LoVo (cell line): ENCODE data around the gene VAV1.
"Not testable (repeated sequence)": the region's sequence is repeated elsewhere in the genome, so short reads cannot be mapped to it uniquely, and the experiment has no call there.

ENCODE experiments used
- DNase-seq: peaks from one replicate; pipeline ENCODE4 v3.0.0-alpha.2; 2016; ENCODE audit warnings: low spot score

Gene VAV1

GRCh38 chr19:6737873-6738786 lies 34.4 kb upstream of the VAV1 start:
- DNase-seq, result peak; percentile 83

- no peak for DNase-seq
Observed at GRCh38 chr19:6738787-6739389, 33.6 kb upstream of the VAV1 start.

DNA sequence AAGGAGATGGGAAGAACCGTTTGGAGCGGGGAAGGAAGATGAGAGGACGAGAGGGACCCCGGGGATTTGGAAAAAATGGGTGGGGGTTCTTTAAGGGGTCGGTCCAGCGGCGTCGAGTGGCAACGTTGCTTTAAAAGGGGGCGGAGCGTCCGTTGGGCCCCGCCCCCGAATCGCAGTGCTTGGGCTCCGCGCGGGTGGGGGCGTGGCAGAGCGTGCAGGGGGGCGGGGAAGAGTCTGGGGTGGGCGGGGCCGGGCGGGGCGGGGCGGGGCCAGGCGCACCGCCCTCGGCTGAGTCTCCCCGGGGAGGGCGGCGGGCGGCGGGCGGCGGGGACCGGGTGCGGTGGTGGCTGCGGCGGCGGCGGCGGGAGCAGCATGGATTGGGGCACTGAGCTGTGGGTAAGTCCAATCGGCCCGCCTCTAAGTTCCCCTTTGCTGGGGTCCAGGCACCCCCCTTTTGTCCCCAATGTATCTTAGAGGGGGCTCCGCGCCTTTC lies 33.1 kb upstream of the VAV1 start, which contains the start of gene TRIP10:
Gene TRIP10, plus strand, starts transcription at position 291 of the 493 bp plus-strand sequence. Its CDS starts 82 bp downstream, at position 373.
- DNase-seq, result peak; percentile 90

GRCh38 chr19:6739883-6740588 lies 32.5 kb upstream of the VAV1 start:
- no peak for DNase-seq

- no peak for DNase-seq
Observed at GRCh38 chr19:6740589-6741343, 31.7 kb upstream of the VAV1 start.

- DNase-seq, result no peak
Observed at GRCh38 chr19:6743066-6743465, 29.4 kb upstream of the VAV1 start.

- no peak for DNase-seq
Observed at GRCh38 chr19:6743714-6744380, 28.7 kb upstream of the VAV1 start.

DNA sequence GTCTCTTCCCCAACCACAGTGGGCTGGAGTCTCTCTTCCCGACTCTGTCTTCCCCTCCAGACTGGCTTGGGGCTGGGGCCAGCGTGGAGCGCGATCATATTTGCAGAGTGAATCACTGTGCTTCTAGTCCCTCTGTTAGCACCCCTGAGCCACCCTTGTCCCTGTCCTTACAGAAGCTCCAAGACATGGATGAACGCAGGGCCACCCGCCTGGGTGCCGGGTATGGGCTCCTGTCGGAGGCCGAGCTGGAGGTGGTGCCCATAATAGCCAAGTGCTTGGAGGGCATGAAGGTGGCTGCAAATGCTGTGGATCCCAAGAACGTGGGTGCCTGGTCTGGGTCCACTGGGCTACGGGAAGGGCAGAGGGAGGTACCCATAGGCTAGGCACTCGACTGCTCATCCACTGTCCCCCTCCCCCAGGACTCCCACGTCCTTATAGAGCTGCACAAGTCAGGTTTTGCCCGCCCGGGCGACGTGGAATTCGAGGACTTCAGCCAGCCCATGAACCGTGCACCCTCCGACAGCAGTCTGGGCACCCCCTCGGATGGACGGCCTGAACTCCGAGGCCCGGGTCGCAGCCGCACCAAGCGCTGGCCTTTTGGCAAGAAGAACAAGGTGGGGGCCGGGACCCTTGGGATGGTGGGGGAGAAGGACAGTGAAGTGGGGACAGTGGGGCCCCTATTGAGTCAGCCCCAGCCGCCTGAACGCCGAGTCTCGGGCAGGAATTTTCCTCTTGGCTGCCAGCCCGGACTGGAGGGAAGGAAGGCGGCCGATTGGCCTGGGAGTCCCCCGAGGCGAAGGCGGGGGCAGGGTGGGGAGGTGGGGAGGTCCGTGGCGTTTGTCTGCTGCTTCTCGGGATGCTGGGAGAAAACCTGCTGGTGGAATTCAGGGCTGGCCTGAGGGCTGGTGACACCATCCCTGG lies 27.9 kb upstream of the VAV1 start:
- peak; percentile 70 for DNase-seq

DNA sequence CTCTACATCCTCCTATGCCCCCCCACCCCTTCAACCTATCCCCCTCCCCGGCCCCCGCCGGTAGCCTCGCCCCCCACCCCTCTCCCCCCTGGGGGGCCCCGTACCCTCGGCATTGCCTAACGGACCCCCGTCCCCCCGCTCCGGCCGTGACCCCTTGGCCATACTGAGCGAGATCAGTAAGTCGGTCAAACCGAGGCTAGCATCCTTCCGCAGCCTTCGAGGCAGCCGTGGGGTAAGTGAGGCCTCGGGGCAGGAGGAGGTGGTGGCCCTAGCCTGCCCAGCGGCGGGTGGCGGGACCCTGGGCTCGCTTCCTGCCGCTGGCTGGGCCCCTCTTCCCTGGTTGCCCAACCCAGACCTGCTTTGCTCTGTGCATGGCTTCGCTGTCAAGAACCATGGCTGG lies 26.5 kb upstream of the VAV1 start:
- DNase-seq, result no peak

DNA sequence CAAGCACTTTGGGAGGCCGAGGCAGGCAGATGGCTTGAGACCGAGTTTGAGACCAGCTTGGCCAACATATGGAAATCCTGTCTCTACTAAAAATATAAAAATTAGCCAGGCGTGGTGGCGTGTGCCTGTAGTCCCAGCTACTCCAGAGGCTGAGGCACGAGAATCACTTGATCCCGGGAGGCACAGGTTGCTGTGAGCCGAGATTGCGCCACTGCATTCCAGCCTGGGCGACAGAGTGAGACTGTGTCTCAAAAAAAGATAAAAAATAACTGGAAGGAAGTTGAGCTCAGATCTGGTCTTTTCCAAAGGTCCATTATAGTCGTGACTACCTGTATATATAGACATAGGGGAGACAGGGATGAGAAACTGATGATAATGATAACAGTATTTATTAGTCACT lies 24.0 kb upstream of the VAV1 start:
- not testable (repeated sequence) for DNase-seq

GRCh38 chr19:6750062-6750461 lies 22.4 kb upstream of the VAV1 start:
- DNase-seq, result no peak

DNA sequence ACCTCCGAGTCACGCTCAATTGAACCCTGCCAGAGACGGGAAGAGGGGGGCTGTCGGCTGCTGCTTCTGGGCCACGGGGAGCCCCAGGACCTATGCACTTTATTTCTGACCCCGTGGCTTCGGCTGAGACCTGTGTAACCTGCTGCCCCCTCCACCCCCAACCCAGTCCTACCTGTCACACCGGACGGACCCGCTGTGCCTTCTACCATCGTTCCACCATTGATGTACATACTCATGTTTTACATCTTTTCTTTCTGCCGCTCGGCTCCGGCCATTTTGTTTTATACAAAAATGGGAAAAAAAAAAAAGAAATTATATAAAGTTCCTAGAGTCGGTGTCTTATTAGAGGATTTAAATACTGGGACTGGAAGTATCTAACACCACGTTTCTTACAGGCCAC lies 21.3 kb upstream of the VAV1 start:
- no peak for DNase-seq

DNA sequence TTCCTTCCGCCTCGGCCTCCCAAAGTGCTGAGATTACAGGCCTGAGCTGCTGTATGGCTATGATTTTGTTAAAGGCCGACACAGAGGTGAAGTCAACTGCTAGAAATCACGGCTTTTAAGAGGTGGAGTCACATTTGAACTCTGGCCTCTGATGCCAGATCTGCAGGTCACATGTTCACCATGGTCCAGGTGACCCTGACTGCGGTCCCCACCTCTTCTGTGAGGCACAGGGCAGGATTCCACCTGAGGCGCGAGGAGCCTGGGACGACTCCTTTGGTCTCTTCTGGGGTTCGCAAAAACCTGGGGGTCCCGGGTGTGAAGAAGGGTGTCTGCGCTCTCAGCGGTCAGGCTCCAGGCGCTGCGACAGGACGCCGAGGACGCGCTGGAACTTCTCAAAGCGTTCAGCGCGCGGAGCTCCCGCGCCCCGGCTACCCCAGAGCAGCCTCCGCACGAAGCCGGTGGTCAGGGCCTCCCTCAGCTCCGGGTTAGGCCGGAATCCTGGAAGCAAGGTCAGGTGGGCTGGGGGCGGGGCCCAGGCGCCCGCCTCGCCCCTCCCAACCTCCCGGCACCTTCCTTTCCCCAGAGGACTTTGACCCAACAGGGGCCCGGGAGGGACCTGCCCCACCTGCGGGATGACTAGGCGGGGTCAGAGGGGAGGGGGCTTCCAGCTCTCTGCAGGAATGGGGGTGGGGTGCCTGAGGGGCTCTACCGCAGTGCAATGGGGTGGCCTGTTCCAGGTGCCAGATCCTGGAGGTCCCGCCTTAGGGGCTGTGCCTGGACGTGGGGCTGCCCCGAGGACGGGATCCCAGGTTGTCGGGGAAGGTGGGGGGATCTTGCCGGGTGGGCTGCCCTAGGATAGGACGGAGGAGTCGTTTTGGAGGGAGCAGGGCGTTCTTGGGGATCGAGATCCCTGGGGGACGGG lies 20.0 kb upstream of the VAV1 start:
- DNase-seq, result no peak

DNA sequence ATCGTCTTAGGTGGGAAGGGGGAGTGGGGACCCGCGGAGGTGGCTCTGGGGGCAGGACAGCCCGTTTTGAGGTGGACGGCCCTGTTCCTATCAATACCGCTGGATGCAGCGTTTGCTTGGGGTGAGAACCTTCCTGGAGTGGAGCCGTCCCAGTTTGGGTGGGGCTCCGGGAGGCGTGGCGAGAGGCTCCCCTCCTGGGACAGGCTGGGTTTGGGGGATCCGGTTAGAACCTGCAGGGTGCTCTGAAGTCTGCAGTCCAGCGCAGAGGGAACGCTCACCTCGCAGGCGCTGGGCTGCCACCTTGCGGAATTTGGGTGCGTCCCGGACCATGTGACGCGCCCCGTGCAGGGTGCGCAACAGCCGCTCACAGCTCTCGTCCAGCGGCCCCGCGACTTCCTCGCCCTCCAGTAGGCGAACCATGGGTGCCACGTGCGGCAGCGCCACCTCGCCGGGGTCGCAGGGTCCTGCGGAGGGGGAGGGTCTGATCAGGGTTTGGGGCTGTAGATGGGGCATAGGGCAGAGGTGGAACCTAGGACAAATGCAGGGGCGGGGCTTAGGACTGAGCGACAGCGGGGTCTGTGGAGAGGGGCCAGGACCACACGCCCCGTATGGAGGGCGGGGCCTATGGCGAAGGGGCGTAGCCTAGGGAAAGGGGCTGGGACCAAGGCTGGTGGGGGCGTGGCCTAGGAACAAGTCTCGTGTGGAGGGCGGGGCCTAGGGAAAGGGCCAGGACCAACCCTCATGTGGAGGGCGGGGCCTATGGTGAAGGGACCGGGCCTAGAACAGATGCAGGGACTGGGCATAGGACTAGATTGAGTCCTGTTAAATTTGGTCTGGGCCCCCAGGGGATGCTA lies 19.1 kb upstream of the VAV1 start:
- peak; percentile 80 for DNase-seq

DNA sequence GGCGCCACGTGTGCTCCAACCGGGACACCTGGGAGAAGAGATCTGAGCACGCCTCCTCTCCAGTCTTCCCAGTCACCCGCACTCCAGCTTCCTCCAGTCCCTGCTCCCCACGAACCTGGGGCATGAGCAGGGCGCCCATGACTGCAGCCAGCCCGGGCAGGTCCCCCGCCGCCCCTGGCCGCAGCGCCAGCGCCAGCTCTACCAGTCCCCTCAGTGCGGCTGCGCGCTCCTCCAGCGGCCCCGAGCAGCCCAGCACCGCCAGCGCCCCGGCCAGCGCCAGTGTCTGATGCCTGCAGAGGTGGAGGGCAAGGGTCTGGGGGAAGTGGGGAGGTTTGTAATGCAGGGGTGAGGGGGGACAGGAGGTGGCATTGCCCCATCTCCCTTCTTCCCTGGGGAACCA lies 18.4 kb upstream of the VAV1 start:
- DNase-seq, result no peak

DNA sequence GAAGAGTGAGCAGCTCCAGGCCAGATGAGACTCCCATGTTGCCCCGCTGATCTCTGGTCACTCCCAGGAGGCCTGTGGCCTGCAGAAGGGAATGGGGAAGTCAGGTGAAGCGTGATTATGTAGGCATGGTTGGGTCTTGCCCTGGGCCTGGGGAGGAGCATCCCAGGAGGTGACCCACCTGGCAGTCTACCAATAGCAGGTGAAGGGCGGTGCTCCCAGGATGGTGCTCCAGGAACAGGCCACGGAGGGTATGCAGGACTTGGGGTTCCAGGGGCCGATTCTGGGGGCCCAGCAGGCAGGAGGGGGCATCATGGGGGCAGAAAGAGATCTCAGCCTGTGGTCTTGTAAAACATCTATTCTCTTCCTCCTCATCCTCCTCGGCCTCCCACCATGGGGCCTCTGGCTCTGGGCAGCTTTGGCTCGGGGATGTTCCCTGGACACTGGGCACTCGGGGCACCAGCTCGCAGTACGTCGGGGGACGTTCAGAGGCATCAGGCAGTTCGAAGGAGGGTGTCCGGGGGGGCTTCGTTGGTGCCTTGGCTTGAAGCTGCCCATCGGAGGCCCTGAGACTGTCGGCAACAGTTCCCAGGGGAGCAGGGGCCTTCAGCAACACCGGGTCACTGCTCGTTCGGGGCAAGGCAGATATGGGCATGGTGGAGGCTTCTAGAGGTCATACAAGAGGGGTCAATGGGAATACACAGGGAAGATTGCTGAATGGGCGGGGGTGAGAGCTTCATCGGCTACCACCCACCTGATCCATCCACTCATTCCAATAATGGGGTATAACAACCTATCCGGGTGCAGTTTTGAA lies 17.6 kb upstream of the VAV1 start:
- DNase-seq, result no peak

GRCh38 chr19:6760606-6761005 lies 11.9 kb upstream of the VAV1 start:
- DNase-seq, result no peak
